HG03575 (cell line): ENCODE measurements around the gene NOMO2.
"Not testable (repeated sequence)": the region's sequence is repeated elsewhere in the genome, so short reads cannot be mapped to it uniquely, and the experiment has no call there.

ENCODE experiments used
- ATAC-seq: cut with Tn5 transposase; IDR thresholded peaks from one replicate; pipeline ENCODE4 v1.9.1; 2021; ENCODE audit not compliant: unreplicated experiment, insufficient number of reproducible peaks, low FRiP score; ENCODE audit errors: extremely low read depth

The NOMO2 gene

GRCh38 chr16:18531323-18531722 is 30.6 kb downstream of the NOMO2 start:
- not testable (repeated sequence) for ATAC-seq

- ATAC-seq, result not testable (repeated sequence)
Observed at GRCh38 chr16:18530329-18530728, 31.6 kb downstream of the NOMO2 start.

- ATAC-seq, result not testable (repeated sequence)
Observed at GRCh38 chr16:18526547-18526946, 35.4 kb downstream of the NOMO2 start.

- ATAC-seq, result not testable (repeated sequence)
Observed at GRCh38 chr16:18525882-18526482, 35.9 kb downstream of the NOMO2 start.

- not testable (repeated sequence) for ATAC-seq
Observed at GRCh38 chr16:18522637-18523036, 39.3 kb downstream of the NOMO2 start.

GRCh38 chr16:18521445-18522181 is 40.3 kb downstream of the NOMO2 start:
- ATAC-seq, result not testable (repeated sequence)

- not testable (repeated sequence) for ATAC-seq
Observed at GRCh38 chr16:18518536-18519283, 43.2 kb downstream of the NOMO2 start.

GRCh38 chr16:18498430-18498829 is 63.5 kb downstream of the NOMO2 start:
- ATAC-seq, result not testable (repeated sequence)

- ATAC-seq, result not testable (repeated sequence)
Observed at GRCh38 chr16:18497032-18497431, 64.9 kb downstream of the NOMO2 start.

GRCh38 chr16:18492118-18492897 is 69.6 kb downstream of the NOMO2 start:
- ATAC-seq, result not testable (repeated sequence)

- not testable (repeated sequence) for ATAC-seq
Observed at GRCh38 chr16:18436025-18436424, 125.9 kb downstream of the NOMO2 start.

GRCh38 chr16:18415827-18416226 is 146.1 kb downstream of the NOMO2 start:
- ATAC-seq, result not testable (repeated sequence)

- ATAC-seq, result not testable (repeated sequence)
Observed at GRCh38 chr16:18409532-18410293, 152.2 kb downstream of the NOMO2 start.

- not testable (repeated sequence) for ATAC-seq
Observed at GRCh38 chr16:18401851-18402657, 159.8 kb downstream of the NOMO2 start.

GRCh38 chr16:18401159-18401558 is 160.7 kb downstream of the NOMO2 start:
- ATAC-seq, result not testable (repeated sequence)

- ATAC-seq, result not testable (repeated sequence)
Observed at GRCh38 chr16:18394363-18394762, 167.5 kb downstream of the NOMO2 start.

- not testable (repeated sequence) for ATAC-seq
Observed at GRCh38 chr16:18387767-18388166, 174.1 kb downstream of the NOMO2 start.
